SU-DHL-6 (cell line): ENCODE data around the gene CWC25.

Experiments used
- H2AFZ ChIP-seq: fragments of 200-600 bp; sonication (generic); 2 replicates; pipeline ENCODE4 v1.6.1; 2014; ENCODE audit warnings: low read depth, mild to moderate bottlenecking, moderate library complexity, mixed read lengths, antibody characterized with exemption, low read length; ENCODE audit not compliant: severe bottlenecking
- H3F3A ChIP-seq: fragments of 200-600 bp; shearing (Covaris generic); 2 replicates; pipeline ENCODE4 v1.6.0; 2016; ENCODE audit warnings: antibody characterized with exemption, mild to moderate bottlenecking; ENCODE audit not compliant: insufficient read depth
- H3K27ac ChIP-seq: fragments of 200-600 bp; sonication (generic); 2 replicates; pipeline ENCODE4 v1.5.1; 2016; ENCODE audit warnings: low read depth, mild to moderate bottlenecking, low read length, moderate library complexity, mixed read lengths
- H3K27me3 ChIP-seq: fragments of 200-600 bp; sonication (generic), shearing (Covaris generic); 2 replicates; pipeline ENCODE4 v1.6.0; 2014; ENCODE audit warnings: mild to moderate bottlenecking, low read length
- H3K36me3 ChIP-seq: fragments of 200-600 bp; sonication (generic); 2 replicates; pipeline ENCODE4 v1.6.1; 2014; ENCODE audit warnings: mild to moderate bottlenecking, low read length, mixed read lengths
- H3K4me2 ChIP-seq: fragments of 300-600, 200-600 bp; shearing (Covaris generic), sonication (generic); 2 replicates; pipeline ENCODE4 v1.6.0; 2014; ENCODE audit warnings: low read length, low read depth, mild to moderate bottlenecking; ENCODE audit not compliant: poor library complexity, severe bottlenecking
- H3K4me3 ChIP-seq: fragments of 200-600 bp; sonication (generic); 2 replicates; pipeline ENCODE4 v1.5.1; 2014; ENCODE audit warnings: antibody characterized with exemption, low read length, mild to moderate bottlenecking, mixed read lengths; ENCODE audit not compliant: insufficient read depth, poor library complexity, severe bottlenecking
- H3K79me2 ChIP-seq: fragments of 200-600 bp; sonication (generic); 2 replicates; pipeline ENCODE4 v1.6.1; 2014; ENCODE audit warnings: mild to moderate bottlenecking, low read length, moderate library complexity; ENCODE audit not compliant: insufficient read depth
- H3K9ac ChIP-seq: fragments of 200-600 bp; sonication (generic); 2 replicates; pipeline ENCODE4 v1.7.0; 2014; ENCODE audit warnings: mild to moderate bottlenecking, low read length
- H3K9me2 ChIP-seq: fragments of 200-600 bp; sonication (generic); replicated peaks from 2 replicates; pipeline ENCODE4 v1.6.1; 2014; ENCODE audit warnings: low read length; ENCODE audit not compliant: insufficient read depth
- H3K9me3 ChIP-seq: fragments of 200-600 bp; sonication (generic); 2 replicates; pipeline ENCODE4 v1.6.1; 2014; ENCODE audit warnings: low read length, mixed read lengths; ENCODE audit not compliant: insufficient read depth
- H4K20me1 ChIP-seq: fragments of 200-600 bp; sonication (generic); 2 replicates; pipeline ENCODE4 v1.6.1; 2014; ENCODE audit warnings: low read depth, mild to moderate bottlenecking, antibody characterized with exemption, low read length, moderate library complexity, mixed read lengths
- EZH2phosphoT487 ChIP-seq: fragments of 200-600 bp; sonication (generic), shearing (Covaris generic); conservative IDR thresholded peaks from 2 replicates; pipeline ENCODE4 v1.6.1; 2018; ENCODE audit warnings: mild to moderate bottlenecking, antibody characterized with exemption, low read length, moderate library complexity, mixed read lengths
- TF ChIP-seq, protein P1 (sequence below): fragments of 200-600 bp; sonication (generic); IDR thresholded peaks from one replicate; pipeline ENCODE4 v1.5.1; 2017; ENCODE audit warnings: antibody characterized with exemption, mild to moderate bottlenecking, low read length, moderate library complexity; ENCODE audit not compliant: insufficient read depth, poor library complexity, severe bottlenecking

The CWC25 gene

DNA sequence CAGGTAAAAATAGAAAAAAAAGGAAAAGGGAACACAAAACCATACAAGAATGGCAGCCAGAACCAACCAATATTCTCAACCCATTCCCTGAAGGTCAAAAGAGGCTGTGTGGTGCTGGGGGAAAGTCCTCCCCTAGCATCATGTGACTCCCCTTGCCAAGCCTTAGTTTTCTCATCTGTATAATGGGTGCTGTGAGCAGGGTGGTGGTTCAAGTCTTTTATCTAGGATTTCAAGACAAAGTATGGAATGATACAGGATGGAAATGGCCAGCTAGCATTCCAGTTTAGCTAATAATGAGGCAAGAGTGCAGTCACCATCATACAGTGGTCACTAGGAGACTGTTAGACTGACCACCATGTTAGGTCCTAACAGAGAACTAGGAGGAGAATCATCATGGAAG is 51.9 kb downstream of the CWC25 start:
- Histone ChIP-seq H3K27ac (no peak overlapping the region), H3K9me3 (no peaks in the 10 kb centered on the region), H3K9me2 (no peaks in the 10 kb centered on the region), H3K36me3 (no peaks in the 10 kb centered on the region), H4K20me1 (no peaks in the 10 kb centered on the region), H3K4me2 (no peak overlapping the region), H3F3A (no peaks in the 10 kb centered on the region), H2AFZ (no peak overlapping the region), H3K9ac (no peak overlapping the region), H3K4me3 (no peak overlapping the region), H3K79me2 (no peaks in the 10 kb centered on the region), H3K27me3 (no peaks in the 10 kb centered on the region)
- no peak for TF ChIP-seq EZH2phosphoT487
- TF ChIP-seq, protein P1, sequence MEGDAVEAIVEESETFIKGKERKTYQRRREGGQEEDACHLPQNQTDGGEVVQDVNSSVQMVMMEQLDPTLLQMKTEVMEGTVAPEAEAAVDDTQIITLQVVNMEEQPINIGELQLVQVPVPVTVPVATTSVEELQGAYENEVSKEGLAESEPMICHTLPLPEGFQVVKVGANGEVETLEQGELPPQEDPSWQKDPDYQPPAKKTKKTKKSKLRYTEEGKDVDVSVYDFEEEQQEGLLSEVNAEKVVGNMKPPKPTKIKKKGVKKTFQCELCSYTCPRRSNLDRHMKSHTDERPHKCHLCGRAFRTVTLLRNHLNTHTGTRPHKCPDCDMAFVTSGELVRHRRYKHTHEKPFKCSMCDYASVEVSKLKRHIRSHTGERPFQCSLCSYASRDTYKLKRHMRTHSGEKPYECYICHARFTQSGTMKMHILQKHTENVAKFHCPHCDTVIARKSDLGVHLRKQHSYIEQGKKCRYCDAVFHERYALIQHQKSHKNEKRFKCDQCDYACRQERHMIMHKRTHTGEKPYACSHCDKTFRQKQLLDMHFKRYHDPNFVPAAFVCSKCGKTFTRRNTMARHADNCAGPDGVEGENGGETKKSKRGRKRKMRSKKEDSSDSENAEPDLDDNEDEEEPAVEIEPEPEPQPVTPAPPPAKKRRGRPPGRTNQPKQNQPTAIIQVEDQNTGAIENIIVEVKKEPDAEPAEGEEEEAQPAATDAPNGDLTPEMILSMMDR, result no peak

DNA sequence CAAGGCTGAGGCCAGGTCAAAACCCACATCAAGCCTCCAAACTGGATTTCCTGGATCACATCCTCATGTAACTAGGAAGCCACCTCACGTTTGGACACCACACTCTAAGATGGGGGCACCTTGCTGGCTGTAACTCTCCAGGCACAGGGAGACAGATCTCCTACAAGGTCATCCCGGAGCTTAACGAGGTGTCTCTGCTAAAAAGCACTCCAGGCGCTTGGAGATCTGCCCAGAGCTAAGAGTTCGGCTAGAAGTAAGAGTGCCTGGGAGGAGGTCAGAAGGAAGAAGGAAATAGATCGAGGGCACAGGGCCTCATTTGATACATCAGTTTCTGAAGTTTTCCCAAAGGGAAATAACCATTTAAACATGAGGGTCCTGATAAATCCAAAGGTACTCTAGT is 56.7 kb downstream of the CWC25 start:
- no peaks in the 10 kb centered on the region for H3K9me2 ChIP-seq
- peaks cover 4% of the 10 kb centered on the region; the same call in 1 of the 2 replicates for H3K36me3 ChIP-seq
- TF ChIP-seq, protein P1, result no peak
- TF ChIP-seq EZH2phosphoT487, result no peak
- H3K27ac ChIP-seq, result no peak overlapping the region
- no peaks in the 10 kb centered on the region for H3K27me3 ChIP-seq
- no peak overlapping the region for H3K4me3 ChIP-seq
- no peaks in the 10 kb centered on the region for H3K79me2 ChIP-seq
- H3K9me3 ChIP-seq, result no peaks in the 10 kb centered on the region
- no peak overlapping the region for H3K9ac ChIP-seq
- H3K4me2 ChIP-seq, result no peak overlapping the region
- H3F3A ChIP-seq, result no peaks in the 10 kb centered on the region
- no peak overlapping the region for H2AFZ ChIP-seq
- no peaks in the 10 kb centered on the region for H4K20me1 ChIP-seq

- H3K79me2 ChIP-seq, result no peaks in the 10 kb centered on the region
- no peaks in the 10 kb centered on the region for H3K9me2 ChIP-seq
- H3F3A ChIP-seq, result no peaks in the 10 kb centered on the region
- no peak overlapping the region for H3K27ac ChIP-seq
- H4K20me1 ChIP-seq, result no peaks in the 10 kb centered on the region
- H3K4me3 ChIP-seq, result no peak overlapping the region
- no peak overlapping the region for H3K4me2 ChIP-seq
- H3K27me3 ChIP-seq, result no peaks in the 10 kb centered on the region
- no peak overlapping the region for H2AFZ ChIP-seq
- no peak overlapping the region for H3K9ac ChIP-seq
- TF ChIP-seq, protein P1, result no peak
- TF ChIP-seq EZH2phosphoT487, result no peak
- no peaks in the 10 kb centered on the region for H3K9me3 ChIP-seq
- H3K36me3 ChIP-seq, result peaks cover 4% of the 10 kb centered on the region; the same call in 1 of the 2 replicates
These were observed 58.8 kb downstream of the CWC25 start for GRCh38 chr17:38766341-38766740.
